RWPE1 (cell line): ENCODE measurements around the gene MXD1.

ENCODE experiments used
- CTCF ChIA-PET: fragments of 350-600 bp; sonication (Branson Sonifier 250); formaldehyde crosslinking; extraction: SDS; loops from one replicate; lab custom pipeline; 2021; lab: Yijun Ruan, JAX
- POLR2A ChIA-PET: fragments of 400-600 bp; formaldehyde crosslinking; extraction: SDS; loops from one replicate; lab custom pipeline; 2020; ENCODE audit warnings: antibody characterized with exemption; ENCODE audit not compliant: low non-redundant PET; lab: Yijun Ruan, JAX
- DNase-seq: peaks from one replicate; pipeline ENCODE4 v3.0.0; 2012; ENCODE audit warnings: low spot score
- H3K27ac ChIP-seq: fragments of 450-650 bp; 2 replicates; pipeline ENCODE4 v1.5.1; 2017
- TF ChIP-seq, protein P1 (sequence below): fragments of 450-650 bp; conservative IDR thresholded peaks from 2 replicates; pipeline ENCODE4 v1.5.1; 2017; ENCODE audit warnings: low read depth, mild to moderate bottlenecking

MXD1 gene

DNA sequence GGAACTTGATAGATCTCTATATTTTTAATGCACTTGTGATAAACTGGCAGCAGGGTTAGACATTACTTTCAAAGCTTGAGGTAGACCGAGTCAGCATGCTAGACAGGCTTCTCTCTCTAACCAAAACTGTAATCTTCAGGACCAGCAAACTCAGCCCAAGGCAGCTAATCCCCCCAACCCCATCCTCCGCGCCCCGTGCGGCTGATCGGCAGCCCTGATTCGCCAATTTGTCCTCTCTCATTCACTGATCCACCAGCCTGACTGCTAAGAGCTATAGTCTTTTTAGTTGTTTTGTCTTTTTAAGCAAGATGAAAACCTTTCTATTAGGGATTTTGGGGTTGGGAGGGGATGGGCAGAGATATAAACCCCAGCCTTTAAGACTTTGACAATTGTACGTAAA, 25.8 kb downstream of the MXD1 start:
- no peak overlapping the region for H3K27ac ChIP-seq
- no peak for DNase-seq
- TF ChIP-seq, protein P1, sequence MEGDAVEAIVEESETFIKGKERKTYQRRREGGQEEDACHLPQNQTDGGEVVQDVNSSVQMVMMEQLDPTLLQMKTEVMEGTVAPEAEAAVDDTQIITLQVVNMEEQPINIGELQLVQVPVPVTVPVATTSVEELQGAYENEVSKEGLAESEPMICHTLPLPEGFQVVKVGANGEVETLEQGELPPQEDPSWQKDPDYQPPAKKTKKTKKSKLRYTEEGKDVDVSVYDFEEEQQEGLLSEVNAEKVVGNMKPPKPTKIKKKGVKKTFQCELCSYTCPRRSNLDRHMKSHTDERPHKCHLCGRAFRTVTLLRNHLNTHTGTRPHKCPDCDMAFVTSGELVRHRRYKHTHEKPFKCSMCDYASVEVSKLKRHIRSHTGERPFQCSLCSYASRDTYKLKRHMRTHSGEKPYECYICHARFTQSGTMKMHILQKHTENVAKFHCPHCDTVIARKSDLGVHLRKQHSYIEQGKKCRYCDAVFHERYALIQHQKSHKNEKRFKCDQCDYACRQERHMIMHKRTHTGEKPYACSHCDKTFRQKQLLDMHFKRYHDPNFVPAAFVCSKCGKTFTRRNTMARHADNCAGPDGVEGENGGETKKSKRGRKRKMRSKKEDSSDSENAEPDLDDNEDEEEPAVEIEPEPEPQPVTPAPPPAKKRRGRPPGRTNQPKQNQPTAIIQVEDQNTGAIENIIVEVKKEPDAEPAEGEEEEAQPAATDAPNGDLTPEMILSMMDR: no peak
- POLR2A ChIA-PET: no interaction called here
- CTCF ChIA-PET: no interaction called here

DNA sequence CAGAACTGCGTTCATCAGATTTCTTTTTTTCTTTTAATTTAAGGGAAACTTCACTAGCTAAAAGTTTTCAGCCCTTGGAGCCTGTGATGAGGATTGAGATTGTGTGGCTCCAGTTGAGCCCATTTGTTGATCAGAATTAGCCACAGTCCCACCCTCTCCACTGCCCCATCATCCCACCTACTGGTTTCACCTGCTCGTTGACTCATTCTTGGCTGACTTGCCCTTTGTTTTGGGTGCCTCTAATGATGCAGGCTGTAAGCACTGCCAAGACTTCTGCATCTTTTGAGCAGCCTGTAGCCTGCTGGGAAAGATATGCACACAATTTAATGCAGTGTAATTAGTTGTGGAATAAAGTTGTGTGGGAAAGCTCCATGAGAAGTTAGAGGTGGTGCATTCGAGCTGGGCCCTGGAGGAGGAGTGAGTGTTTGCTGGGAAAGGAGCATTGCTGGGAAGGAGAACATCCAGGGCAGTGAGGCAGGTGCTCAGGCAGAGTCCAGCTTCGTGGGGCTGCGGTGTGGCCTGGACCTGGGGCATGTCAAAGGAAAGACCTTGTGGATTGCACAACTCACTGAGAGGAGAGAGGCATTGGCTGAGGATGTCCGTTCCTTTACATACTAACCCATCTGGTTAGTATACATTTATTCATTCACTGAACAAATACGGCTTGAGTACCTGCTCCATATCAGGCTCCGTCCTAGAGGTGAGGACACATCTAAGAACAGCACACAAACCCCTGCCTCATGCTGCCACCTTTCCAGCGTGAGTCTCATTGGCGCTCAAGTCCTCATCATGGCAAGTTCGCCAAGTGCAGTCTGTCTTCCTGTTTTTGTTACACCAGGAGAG, 28.3 kb downstream of the MXD1 start:
- DNase-seq: no peak
- CTCF ChIA-PET: interaction anchor here (0.6 kb wide), 1 partner anchor 13 kb away, joined by 3 read pairs; no protein-coding TSS in a partner anchor
- POLR2A ChIA-PET: no interaction called here
- TF ChIP-seq, protein P1: no peak
- H3K27ac ChIP-seq: no peak overlapping the region

GRCh38 chr2:69943843-69944525, 29.1 kb downstream of the MXD1 start:
- CTCF ChIA-PET: interaction anchor here (0.6 kb wide), 1 partner anchor 12 kb away, joined by 3 read pairs; no protein-coding TSS in a partner anchor
- no peak for DNase-seq
- TF ChIP-seq, protein P1: no peak
- H3K27ac ChIP-seq: no peak overlapping the region
- POLR2A ChIA-PET: no interaction called here

DNA sequence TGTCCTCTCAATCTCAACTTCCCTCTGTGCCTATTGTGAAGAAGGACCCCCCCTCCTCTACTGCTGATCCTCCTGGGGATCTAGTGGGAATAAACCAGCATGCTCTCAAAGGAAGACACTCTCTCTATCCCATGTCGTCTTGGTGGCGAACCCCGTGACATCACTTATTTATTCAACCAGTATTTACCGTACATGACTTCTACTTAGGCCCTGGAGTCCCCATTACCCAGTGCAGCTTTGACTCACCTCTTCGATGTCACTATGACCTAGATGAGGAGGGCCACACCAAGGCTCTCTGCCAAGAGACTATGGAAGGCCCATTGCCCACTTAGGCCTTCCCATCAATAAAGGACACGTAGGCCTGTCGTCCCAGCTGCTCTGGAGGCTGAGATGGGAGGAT, 29.8 kb downstream of the MXD1 start:
- no peak for DNase-seq
- H3K27ac ChIP-seq: peak overlapping the region; percentile 86
- TF ChIP-seq, protein P1: no peak
- ChIA-PET CTCF (interaction anchor here (0.6 kb wide), 1 partner anchor 74 kb away, joined by 4 read pairs; no protein-coding TSS in a partner anchor), POLR2A (interaction anchor here (1.0 kb wide), 1 partner anchor 349 kb away, joined by 5 read pairs; the partner anchor contains the start of gene SNRPG)

DNA sequence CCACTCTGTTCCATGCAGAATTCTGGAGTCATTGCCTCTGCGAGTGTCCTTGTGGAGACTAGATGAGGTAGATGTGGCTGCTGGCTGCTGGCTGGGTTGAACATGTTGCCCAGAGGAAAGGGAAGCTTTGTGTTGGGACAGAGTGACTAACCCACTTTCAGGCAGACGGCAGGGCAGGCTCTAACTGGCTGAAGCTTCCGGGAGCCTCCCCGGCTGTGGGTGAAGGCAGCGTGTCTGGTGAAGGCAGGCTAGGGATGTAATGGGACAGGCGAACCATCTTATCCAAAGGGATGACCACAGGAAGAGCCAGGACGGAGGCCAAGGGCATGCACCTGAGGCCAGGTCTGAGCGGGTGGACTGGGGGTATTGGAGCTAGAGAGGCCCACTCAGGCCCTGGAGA, 30.5 kb downstream of the MXD1 start:
- POLR2A ChIA-PET: interaction anchor here (0.6 to 1.0 kb wide), 2 partner anchors 11 to 348 kb away, joined by 3 to 5 read pairs; partner anchors contain the start of gene SNRPG
- TF ChIP-seq, protein P1: no peak
- H3K27ac ChIP-seq: peak overlapping the region; percentile 86
- DNase-seq: peak; percentile 86
- CTCF ChIA-PET: interaction anchor here (0.6 kb wide), 2 partner anchors 46 to 73 kb away, joined by 3 to 4 read pairs; no protein-coding TSS in a partner anchor

- CTCF ChIA-PET: interaction anchor here (0.6 kb wide), 1 partner anchor 46 kb away, joined by 3 read pairs; no protein-coding TSS in a partner anchor
- H3K27ac ChIP-seq: peak overlapping the region; percentile 86
- POLR2A ChIA-PET: interaction anchor here (0.6 to 1.0 kb wide), 2 partner anchors 11 to 348 kb away, joined by 3 to 5 read pairs; partner anchors contain the start of gene SNRPG
- TF ChIP-seq, protein P1: no peak
- DNase-seq: no peak
These were observed 31.0 kb downstream of the MXD1 start for GRCh38 chr2:69945941-69946340.
